Amniotic stem cell (primary cell): ENCODE data around the gene USP7.
"Not testable (repeated sequence)": the region's sequence is repeated elsewhere in the genome, so short reads cannot be mapped to it uniquely, and the experiment has no call there.

Experiments used
- DNase-seq: peaks from one replicate; lab custom pipeline; 2025; lab: John Stamatoyannopoulos, UW

Gene USP7

GRCh38 chr16:8972843-8973586, 9.3 kb upstream of the USP7 start:
- DNase-seq = no peak

DNA sequence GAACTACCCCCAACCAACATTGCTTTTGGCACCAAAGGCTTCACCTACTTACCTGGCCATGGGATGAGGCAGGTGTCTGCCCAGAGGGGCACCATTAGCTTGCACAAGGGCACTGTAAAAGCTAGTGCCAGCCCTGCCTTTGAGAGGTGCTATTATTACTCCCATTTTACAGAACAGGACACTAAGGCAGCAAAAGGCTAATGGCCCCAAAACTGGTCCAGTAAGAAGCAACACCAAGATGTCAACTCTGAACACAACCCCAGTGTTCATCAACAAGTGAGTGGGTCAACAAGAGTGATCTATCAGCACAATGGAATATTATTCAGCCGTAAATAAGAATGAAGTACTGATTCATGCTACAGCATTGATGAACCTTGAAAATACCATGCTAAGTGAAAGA, 7.7 kb upstream of the USP7 start:
- DNase-seq = no peak

- not testable (repeated sequence) for DNase-seq
Observed at GRCh38 chr16:8969202-8969897, 5.6 kb upstream of the USP7 start.

DNA sequence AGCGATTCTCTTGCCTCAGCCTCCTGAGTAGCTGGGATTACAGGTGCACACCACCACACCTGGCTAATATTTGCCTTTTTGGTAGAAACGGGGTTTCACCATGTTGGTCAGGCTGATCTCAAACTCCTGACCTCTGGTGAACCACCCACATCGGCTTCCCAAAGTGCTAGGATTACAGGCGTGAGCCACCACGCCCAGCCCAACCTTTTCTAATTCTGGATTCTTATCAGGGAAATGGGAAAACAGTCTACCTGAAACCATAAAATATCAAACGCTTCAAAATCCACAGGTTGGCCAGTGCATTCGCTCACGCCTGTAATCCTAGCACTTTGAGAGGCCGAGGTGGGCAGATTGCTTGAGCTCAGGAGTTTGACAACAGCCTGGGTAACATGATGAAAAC, 4.3 kb upstream of the USP7 start:
- DNase-seq = not testable (repeated sequence)

DNA sequence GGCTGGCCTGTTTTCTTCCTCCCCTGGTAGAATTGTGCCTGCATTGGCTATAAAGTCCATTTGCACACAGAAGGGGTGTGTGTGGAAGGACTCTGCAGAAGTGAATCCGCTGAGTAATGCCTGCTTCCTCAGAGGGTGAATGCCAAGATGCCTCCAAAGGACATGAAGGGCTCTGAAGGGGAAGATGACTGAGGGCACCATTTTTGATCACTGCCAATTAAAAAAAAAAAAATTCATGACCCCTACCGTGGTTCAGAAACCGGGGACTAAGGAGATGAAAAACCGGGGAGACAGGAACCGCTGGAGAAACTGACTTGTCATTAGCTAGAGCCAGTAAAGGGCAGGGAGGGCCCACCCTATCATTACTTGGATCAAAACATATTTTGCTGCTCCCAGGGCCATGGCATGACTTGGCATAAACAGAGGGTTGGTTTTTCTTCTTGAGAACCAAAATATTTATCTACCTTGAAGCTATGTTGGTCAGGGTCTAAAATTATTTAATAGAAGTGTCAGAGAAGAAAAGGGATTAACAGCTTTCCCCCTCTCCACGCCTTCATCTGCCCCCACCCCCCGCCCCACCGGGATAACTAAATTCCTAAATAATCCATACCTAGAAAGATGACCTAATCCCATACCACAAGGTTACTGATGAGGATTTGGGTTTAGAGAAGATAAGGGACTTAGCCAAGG, 3.6 kb upstream of the USP7 start:
- no peak for DNase-seq

DNA sequence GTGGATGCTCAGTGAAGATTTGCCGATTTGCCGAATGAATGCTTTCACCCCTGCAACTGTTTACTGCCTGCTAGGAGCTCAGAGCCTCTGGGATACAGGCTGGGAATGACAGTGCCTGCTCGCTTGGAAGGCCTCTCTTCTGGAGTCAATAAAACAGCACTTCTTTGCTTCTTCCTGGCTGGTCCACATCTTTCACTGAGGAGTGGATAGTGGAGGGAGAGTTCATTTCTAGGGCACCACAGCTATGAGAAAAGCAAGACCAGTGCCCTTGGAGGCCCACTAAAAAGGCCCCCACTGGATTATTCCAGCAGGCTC, 3.1 kb upstream of the USP7 start:
- DNase-seq = no peak

GRCh38 chr16:8964462-8964861, 756 bp upstream of the USP7 start:
- no peak for DNase-seq

DNA sequence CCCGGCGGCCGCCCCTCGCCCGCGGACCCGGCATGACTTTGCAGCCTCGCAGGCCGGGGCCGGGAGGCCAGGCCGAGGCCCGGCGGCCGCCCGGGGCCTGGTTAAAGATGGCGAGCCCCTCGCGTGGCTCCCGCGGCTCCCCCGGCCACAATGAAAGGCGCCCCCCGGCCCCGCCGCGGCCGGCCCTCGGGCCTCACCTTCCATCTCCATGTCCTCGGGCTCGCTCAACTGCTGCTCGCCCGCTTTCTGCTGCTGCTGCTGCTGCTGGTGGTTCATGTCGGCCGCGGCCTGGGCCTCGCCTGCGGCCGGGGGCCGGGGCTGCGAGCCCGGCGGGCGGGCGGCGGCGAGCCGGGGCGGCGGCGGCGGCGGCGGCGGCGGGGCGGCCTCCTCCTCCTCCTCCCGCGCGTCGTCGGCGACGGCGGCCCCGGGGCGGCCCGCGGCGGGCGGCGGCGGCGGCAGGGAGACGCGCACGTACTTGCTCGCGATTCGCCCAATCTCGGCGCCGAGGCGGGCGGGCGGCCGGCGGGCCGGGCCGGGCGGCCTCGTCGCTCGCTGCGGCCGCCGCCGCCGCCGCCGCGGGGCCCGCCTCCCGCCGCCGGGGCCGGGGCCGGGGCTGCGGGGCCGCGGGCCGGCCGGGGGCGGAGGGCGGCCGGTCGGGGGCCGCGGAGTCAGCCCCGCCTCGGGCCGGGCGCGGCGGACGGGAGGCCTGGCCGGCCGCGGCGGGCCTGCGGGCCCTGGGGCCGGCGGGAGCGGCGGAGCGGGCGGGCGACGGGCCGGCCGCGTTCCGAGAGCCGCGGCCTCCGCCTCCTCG, 491 bp downstream of the USP7 start:
- no peak for DNase-seq

DNA sequence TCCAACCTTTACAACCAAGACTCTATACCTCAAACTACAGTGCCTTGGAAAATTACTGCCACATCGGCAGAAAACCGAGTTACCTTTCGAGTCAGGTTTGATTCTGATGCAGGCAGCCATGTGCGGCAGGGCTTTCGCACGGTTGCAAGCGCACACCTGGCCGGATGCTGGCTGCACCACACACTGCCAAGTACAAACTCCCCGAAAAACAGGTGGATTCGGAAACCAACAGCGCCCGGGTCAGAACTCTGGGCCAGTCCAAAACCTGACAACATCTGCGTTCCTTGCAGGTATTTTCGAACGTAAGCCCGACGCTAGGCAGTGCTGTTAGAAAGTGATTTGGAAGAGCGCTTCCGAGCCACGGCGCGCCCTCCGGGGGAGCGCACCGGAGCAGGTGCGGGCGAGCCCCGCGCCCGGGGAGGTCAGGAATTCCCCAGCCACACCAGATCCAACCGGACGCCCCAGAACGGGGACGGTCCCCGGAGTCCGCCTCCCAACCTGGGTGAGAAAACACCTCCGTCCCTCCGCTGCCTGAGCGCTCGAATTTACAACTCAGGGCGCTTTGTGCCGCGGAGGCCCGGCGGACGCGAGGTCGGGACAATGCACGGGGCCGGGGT, 1.2 kb downstream of the USP7 start:
- no peak for DNase-seq

DNA sequence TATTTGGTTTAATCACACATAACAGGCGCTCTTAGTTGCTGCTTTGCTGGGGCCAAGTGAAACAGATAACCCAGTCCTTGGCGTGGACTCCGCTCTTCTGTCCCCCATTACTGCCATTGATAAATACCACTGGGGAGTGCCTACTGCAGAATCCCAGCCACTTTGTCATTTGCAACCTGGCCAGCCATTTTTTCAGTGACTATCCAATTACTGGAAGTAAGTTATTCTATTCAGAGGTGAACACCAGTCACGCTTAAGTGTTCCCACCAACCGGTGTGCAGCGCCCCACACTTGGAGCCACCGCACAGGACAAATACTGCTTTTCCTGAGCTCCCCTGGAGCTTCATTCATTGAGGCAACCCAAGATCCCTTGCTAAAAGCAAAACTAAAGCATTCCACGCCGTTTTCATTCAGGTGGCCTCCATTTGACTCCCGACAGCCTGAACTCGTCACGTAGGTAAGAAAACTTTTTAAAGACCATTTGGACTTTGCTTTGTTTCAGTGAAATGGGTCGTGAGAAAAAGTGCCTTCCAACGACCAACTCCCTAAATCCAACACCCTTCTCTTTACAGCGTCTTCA, 1.8 kb downstream of the USP7 start:
- DNase-seq = no peak

- DNase-seq = no peak
Observed at GRCh38 chr16:8960788-8961109, 3.0 kb downstream of the USP7 start.

- no peak for DNase-seq
Observed at GRCh38 chr16:8959921-8960787, 3.6 kb downstream of the USP7 start.

- DNase-seq = no peak
Observed at GRCh38 chr16:8958344-8959167, 5.2 kb downstream of the USP7 start.

DNA sequence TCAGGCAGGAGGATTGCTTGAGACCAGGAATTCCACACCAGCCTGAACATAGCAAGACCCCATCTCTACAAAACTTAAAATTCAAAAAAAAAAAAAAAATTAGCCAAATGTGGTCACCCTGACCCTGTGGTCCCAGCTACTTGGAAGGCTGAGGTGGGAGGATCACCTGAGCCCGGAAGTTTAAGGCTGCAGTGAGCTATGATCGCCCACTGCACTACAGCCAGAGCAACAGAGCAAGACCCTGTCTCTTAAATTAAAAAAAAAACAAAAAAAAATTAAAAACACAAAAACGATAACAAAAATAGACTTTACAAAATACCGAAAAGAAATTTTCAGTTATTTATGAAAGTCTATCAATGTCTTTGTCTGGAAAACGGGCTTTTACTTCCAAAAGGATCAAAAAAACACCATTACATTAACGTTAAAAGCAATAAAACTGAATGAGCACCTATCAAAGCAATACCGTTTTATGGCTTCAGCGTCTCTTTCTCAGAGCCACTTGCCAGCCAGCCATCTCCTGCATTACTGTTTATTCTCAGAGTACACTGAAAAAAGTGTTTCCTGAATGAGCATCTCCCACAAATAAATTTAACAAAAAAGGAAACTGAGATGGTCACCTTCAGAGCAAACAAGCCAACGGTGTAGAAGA, 6.1 kb downstream of the USP7 start:
- DNase-seq = no peak

DNA sequence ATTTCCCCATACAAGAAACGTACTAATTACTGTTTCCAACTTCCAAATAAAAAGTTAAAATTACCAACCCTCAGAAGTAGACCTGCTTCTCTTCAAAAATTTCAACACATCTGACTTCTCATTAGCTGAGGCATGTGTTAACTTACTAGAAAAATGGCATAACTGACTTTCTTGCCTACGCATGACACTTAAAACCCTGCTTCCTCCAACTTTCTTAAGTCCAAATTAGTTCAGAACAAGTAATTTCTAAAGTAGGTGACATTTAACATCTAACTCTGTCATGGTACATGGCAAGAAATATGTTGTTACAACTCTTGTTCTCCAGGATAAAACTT, 6.7 kb downstream of the USP7 start:
- no peak for DNase-seq

GRCh38 chr16:8956265-8957062, 7.2 kb downstream of the USP7 start:
- DNase-seq = no peak

GRCh38 chr16:8955828-8956227, 7.9 kb downstream of the USP7 start:
- no peak for DNase-seq

- DNase-seq = no peak
Observed at GRCh38 chr16:8953064-8953463, 10.6 kb downstream of the USP7 start.

GRCh38 chr16:8952281-8952751, 11.4 kb downstream of the USP7 start:
- DNase-seq = no peak
